GM23248 (cell line): Measurements from ENCODE around the gene ADISSP. TPM values are rescaled to one million over a fixed set of nuclear protein-coding genes. Genes with fewer than 3 reads are reported as not detected.

Source experiments
- DNase-seq: peaks from one replicate; pipeline ENCODE4 v3.0.0-alpha.2; 2015
- H2AFZ ChIP-seq: fragments of 200-600 bp; sonication (generic); 2 replicates; pipeline ENCODE4 v1.6.1; 2016; ENCODE audit warnings: antibody characterized with exemption
- H3F3A ChIP-seq: fragments of 200-600 bp; sonication (generic); 2 replicates; pipeline ENCODE4 v1.6.1; 2016; ENCODE audit warnings: mild to moderate bottlenecking, antibody characterized with exemption, mixed run types; ENCODE audit not compliant: insufficient read depth
- H3K27ac ChIP-seq: fragments of 200-600 bp; sonication (generic); 2 replicates; pipeline ENCODE4 v1.5.1; 2016; ENCODE audit warnings: mild to moderate bottlenecking
- H3K27me3 ChIP-seq: fragments of 200-600 bp; sonication (generic); replicated peaks from 2 replicates; pipeline ENCODE4 v1.6.1; 2016; ENCODE audit warnings: mild to moderate bottlenecking; ENCODE audit not compliant: insufficient read depth
- H3K36me3 ChIP-seq: fragments of 200-600 bp; sonication (generic); 2 replicates; pipeline ENCODE4 v1.6.1; 2016; ENCODE audit warnings: low read depth, mild to moderate bottlenecking
- H3K4me1 ChIP-seq: fragments of 200-600 bp; sonication (generic); 2 replicates; pipeline ENCODE4 v1.6.1; 2016; ENCODE audit warnings: mild to moderate bottlenecking; ENCODE audit not compliant: insufficient read depth
- H3K4me2 ChIP-seq: fragments of 200-600 bp; sonication (generic); one replicate; pipeline ENCODE4 v1.6.1; 2016; ENCODE audit warnings: mild to moderate bottlenecking; ENCODE audit not compliant: unreplicated experiment
- H3K4me3 ChIP-seq: fragments of 200-600 bp; sonication (generic); 2 replicates; pipeline ENCODE4 v1.5.1; 2016; ENCODE audit warnings: mild to moderate bottlenecking
- H3K79me2 ChIP-seq: fragments of 200-600 bp; sonication (generic); 2 replicates; pipeline ENCODE4 v1.6.1; 2016; ENCODE audit warnings: mild to moderate bottlenecking; ENCODE audit not compliant: insufficient read depth
- H3K9ac ChIP-seq: fragments of 200-600 bp; sonication (generic); 2 replicates; pipeline ENCODE4 v1.6.1; 2016; ENCODE audit warnings: mild to moderate bottlenecking
- H3K9me2 ChIP-seq: fragments of 200-600 bp; sonication (generic); 2 replicates; pipeline ENCODE4 v1.6.1; 2016; ENCODE audit warnings: mixed run types, mild to moderate bottlenecking, moderate library complexity; ENCODE audit not compliant: insufficient read depth
- H3K9me3 ChIP-seq: fragments of 200-600 bp; sonication (generic); one replicate; pipeline ENCODE4 v1.6.1; 2017; ENCODE audit warnings: low read depth
- H4K20me1 ChIP-seq: fragments of 200-600 bp; sonication (generic); 2 replicates; pipeline ENCODE4 v1.6.0; 2016; ENCODE audit not compliant: insufficient read depth
- EZH2 ChIP-seq: fragments of 200-600 bp; sonication (generic); IDR thresholded peaks from 2 replicates; pipeline ENCODE4 v1.6.1; 2018; ENCODE audit warnings: antibody characterized with exemption, mild to moderate bottlenecking; ENCODE audit not compliant: insufficient read depth, poor library complexity, severe bottlenecking
- EZH2phosphoT487 ChIP-seq: fragments of 200-600 bp; sonication (generic); IDR thresholded peaks from 2 replicates; pipeline ENCODE4 v1.6.1; 2018; ENCODE audit warnings: antibody characterized with exemption, moderate library complexity, mild to moderate bottlenecking, low read depth; ENCODE audit not compliant: insufficient read depth
- WGBS, 2 experiments: methylation state at CpG; one replicate each; pipeline ENCODE4 v1.1.6; 2015 to 2017; ENCODE audit warnings: low lambda C conversion rate in 2 of 2, low coverage in 1 of 2; ENCODE audit errors: missing lambda C conversion rate in 2 of 2; 5-methylcytosine and 5-hydroxymethylcytosine counted together
- in situ Hi-C: fragments of 300-500 bp; cut with MboI; formaldehyde crosslinking; loops from 2 replicates; pipeline ENCODE4 v1.15.0; 2020
- polyA plus RNA-seq: library from polyadenylated mRNA; unstranded; fragments of >200 nt; fragmentation: Nextera tagmentation; extraction: Ambion mirVana; gene quantifications from 2 replicates; pipeline ENCODE4 v1.2.1, GENCODE V29; 2016
- total RNA-seq: library from RNA; depleted of rRNA; stranded (reverse); fragments of >200 nt; shearing (Covaris generic); gene quantifications from 2 replicates; pipeline ENCODE4 v1.2.3, GENCODE V29; 2014; rRNA removed

The ADISSP gene
- total and polyA plus RNA-seq, 2 experiments from 2014 or later = 44.9 to 65.4 TPM

DNA sequence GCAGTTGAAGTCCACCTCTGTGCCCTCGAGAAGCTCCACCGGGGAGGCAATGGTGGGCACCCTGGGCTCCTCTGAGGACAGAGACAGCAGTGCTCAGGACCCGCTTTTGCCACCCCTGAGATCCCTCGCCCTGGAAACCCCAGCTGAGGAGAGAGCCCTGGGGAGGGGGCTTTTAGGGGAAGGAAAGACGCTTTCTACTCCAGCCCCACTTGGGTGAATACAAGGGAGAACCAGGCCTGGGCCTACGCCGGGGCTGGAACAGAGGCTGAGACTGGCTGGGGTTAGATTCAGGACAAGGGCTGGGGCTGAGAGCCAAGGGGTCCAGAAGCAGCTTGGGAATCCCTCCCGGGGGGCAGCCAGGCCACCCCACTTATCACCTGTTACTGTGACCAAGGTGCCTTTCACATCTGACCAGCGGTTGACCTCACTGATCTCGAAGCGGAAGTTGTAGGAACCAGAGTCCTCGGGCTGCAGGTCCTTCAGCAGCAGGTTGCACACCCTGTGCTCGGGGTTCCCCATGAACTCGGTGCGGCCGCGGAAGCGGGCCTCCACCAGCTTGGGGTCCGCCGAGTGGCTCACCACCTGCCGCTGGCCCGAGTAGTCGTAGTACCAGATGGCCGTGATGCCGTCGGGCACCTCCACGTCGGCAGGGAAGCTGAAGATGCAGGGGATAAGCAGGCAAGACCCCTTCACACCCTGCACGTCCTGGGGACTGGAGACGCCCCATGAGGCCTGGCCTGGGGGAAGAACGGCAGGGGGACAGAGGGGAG lies 61.4 kb downstream of the ADISSP start:
- Histone ChIP-seq H3K4me3 (no peak overlapping the region), H3K27ac (no peak overlapping the region), H3K9me2 (no peaks in the 10 kb centered on the region), H2AFZ (no peak overlapping the region), H3K9ac (no peak overlapping the region), H3F3A (peaks cover 5% of the 10 kb centered on the region; the same call in 1 of the 2 replicates), H3K4me2 (no peak overlapping the region), H3K36me3 (no peaks in the 10 kb centered on the region), H3K4me1 (no peaks in the 10 kb centered on the region; the same call in 1 of the 2 replicates), H3K27me3 (no peaks in the 10 kb centered on the region), H3K9me3 (no peaks in the 10 kb centered on the region), H3K79me2 (no peaks in the 10 kb centered on the region), H4K20me1 (no peaks in the 10 kb centered on the region)
- DNase-seq = no peak
- no peak for TF ChIP-seq EZH2
- TF ChIP-seq EZH2phosphoT487 = no peak
- in situ Hi-C loops = no loop called here
- WGBS, 2 experiments = 85 to 87% methylated on average over 27 to 31 of the region's 31 CpGs

DNA sequence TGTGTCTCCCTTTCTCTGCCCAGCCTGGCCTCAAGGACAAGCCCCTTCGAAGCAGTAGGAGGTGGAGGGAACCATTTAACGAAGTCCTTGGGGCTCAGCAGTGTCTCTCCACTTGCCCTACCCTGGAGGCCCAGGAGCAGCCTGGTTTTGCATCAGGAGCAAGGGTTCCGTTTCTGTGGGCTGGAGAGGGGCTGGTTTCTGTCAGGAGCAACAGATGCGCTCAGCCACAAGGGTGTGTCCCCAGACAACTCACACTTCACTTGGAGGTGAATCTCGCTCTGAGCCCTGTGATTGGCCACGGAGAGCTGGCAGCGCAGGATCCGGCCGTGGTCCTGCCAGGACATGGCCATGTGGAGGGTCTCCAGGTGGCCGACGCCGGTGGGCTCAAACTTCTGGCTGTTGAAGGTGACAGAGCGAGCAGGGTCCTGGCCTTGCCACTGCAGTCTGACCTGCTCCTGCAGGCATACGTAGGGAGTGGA lies 62.0 kb downstream of the ADISSP start:
- WGBS, 2 experiments = 81 to 86% methylated on average over 14 of the region's 14 CpGs
- Histone ChIP-seq H3K27ac (no peak overlapping the region), H2AFZ (no peak overlapping the region), H3K9ac (no peak overlapping the region), H3K9me2 (no peaks in the 10 kb centered on the region), H3K4me3 (no peak overlapping the region), H3K4me2 (no peak overlapping the region), H3F3A (peaks cover 5% of the 10 kb centered on the region; the same call in 1 of the 2 replicates), H3K9me3 (no peaks in the 10 kb centered on the region), H3K79me2 (no peaks in the 10 kb centered on the region), H3K27me3 (no peaks in the 10 kb centered on the region), H3K36me3 (no peaks in the 10 kb centered on the region), H3K4me1 (no peaks in the 10 kb centered on the region; the same call in 1 of the 2 replicates), H4K20me1 (no peaks in the 10 kb centered on the region)
- no peak for TF ChIP-seq EZH2
- TF ChIP-seq EZH2phosphoT487 = no peak
- in situ Hi-C loops = no loop called here
- no peak for DNase-seq

DNA sequence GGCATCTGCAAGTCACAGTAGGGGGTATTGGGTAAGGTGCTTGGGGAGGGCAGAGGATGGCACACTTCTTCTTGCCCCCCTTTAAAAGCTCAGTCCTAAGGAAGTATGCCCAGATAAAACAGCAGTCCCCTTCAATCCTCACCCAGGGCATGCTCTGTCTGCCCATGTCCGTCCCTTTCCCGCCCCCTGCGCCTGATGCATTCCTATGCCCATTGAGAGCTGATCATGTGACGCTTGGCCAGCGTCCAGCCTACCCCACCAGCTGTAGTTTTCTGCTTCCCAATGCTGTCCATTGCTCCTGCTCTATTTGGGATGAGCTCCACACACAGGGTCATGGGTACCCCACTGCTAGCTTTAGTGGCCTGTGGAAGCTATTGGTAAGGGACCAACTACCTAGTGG lies 63.5 kb downstream of the ADISSP start:
- in situ Hi-C loops = no loop called here
- Histone ChIP-seq H3K79me2 (no peaks in the 10 kb centered on the region), H3K9me2 (no peaks in the 10 kb centered on the region), H3K4me2 (no peak overlapping the region), H3K4me1 (no peaks in the 10 kb centered on the region; the same call in 1 of the 2 replicates), H3K9ac (no peak overlapping the region), H3K36me3 (no peaks in the 10 kb centered on the region), H4K20me1 (no peaks in the 10 kb centered on the region), H3K27ac (no peak overlapping the region), H3F3A (no peaks in the 10 kb centered on the region), H3K9me3 (no peaks in the 10 kb centered on the region), H3K27me3 (no peaks in the 10 kb centered on the region), H2AFZ (no peak overlapping the region), H3K4me3 (no peak overlapping the region)
- no peak for DNase-seq
- TF ChIP-seq EZH2phosphoT487 (no peak), EZH2 (no peak)
- WGBS, 2 experiments = 53 to 62% methylated on average over 5 of the region's 5 CpGs

Other genes with a start within 250 kb of the ADISSP start
- not detected in 2 replicates for gene GFRA4, start 104.4 kb downstream of the ADISSP start, total RNA-seq
- not detected in 2 replicates for gene GFRA4, start 104.4 kb downstream of the ADISSP start, polyA plus RNA-seq
- 53.1 and 57.9 TPM in 2 replicates for gene ADAM33, start 85.7 kb downstream of the ADISSP start, total RNA-seq
- gene ADAM33, start 85.7 kb downstream of the ADISSP start, polyA plus RNA-seq = 17.4 and 22.6 TPM in 2 replicates
- gene SIGLEC1, start 55.2 kb downstream of the ADISSP start, total RNA-seq = not detected in 2 replicates
- not detected in 2 replicates for gene SIGLEC1, start 55.2 kb downstream of the ADISSP start, polyA plus RNA-seq
- gene HSPA12B, start 35.1 kb downstream of the ADISSP start, total RNA-seq = not detected in 2 replicates
- gene HSPA12B, start 35.1 kb downstream of the ADISSP start, polyA plus RNA-seq = 0.06 and 0.11 TPM in 2 replicates
- gene SPEF1, start 13.7 kb upstream of the ADISSP start, total RNA-seq = not detected in 2 replicates
- 0.11 TPM in 1 of 2 replicates, not detected in the other for gene SPEF1, start 13.7 kb upstream of the ADISSP start, polyA plus RNA-seq
- gene CENPB, start 19.0 kb upstream of the ADISSP start, total RNA-seq = 134 and 153 TPM in 2 replicates
- 4.5 and 4.6 TPM in 2 replicates for gene CENPB, start 19.0 kb upstream of the ADISSP start, polyA plus RNA-seq
- gene CDC25B, start 28.6 kb upstream of the ADISSP start, total RNA-seq = 20.1 and 22.9 TPM in 2 replicates
- 16.3 and 18.2 TPM in 2 replicates for gene CDC25B, start 28.6 kb upstream of the ADISSP start, polyA plus RNA-seq
- 24.8 and 25.0 TPM in 2 replicates for gene AP5S1, start 52.8 kb upstream of the ADISSP start, total RNA-seq
- gene AP5S1, start 52.8 kb upstream of the ADISSP start, polyA plus RNA-seq = 20.5 and 22.6 TPM in 2 replicates
- 22.0 and 27.4 TPM in 2 replicates for gene MAVS, start 79.1 kb upstream of the ADISSP start, total RNA-seq
- gene MAVS, start 79.1 kb upstream of the ADISSP start, polyA plus RNA-seq = 12.0 and 12.5 TPM in 2 replicates
- 43.7 and 65.1 TPM in 2 replicates for gene PANK2, start 121.6 kb upstream of the ADISSP start, total RNA-seq
- 30.6 and 32.6 TPM in 2 replicates for gene PANK2, start 121.6 kb upstream of the ADISSP start, polyA plus RNA-seq
- 20.1 and 24.7 TPM in 2 replicates for gene RNF24, start 247.8 kb upstream of the ADISSP start, total RNA-seq
- gene RNF24, start 247.8 kb upstream of the ADISSP start, polyA plus RNA-seq = 44.8 and 47.4 TPM in 2 replicates